GM19438 (cell line): ENCODE data around the gene RTL1.

Experiments
- ATAC-seq: cut with Tn5 transposase; IDR thresholded peaks from one replicate; pipeline ENCODE4 v1.9.1; 2021; ENCODE audit warnings: low read depth; ENCODE audit not compliant: unreplicated experiment

RTL1 gene

GRCh38 chr14:100903672-100904185 lies at the start of gene RTL1:
TSS of gene RTL1 (minus strand) at chr14:100903722. CDS start at chr14:100884788, 18,934 bp downstream.
- no peak for ATAC-seq

DNA sequence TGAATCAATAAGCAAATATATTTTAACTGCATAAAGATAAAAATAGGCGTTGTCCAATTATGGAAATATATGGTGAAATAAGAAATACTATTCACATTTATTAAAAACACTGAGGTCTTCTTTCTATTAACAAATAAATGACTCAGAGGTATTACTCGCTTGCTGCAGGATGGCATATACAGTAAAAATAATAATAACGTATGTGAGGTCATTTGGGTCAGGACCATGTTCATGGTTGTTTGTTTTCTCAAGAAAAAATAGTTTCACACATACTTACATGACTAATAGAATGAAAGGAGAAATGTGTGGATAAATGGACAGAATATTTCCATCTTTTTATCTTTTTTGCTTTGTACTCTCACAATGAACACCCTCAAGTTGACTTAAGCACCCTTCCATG lies 46.5 kb upstream of the RTL1 start:
- no peak for ATAC-seq

DNA sequence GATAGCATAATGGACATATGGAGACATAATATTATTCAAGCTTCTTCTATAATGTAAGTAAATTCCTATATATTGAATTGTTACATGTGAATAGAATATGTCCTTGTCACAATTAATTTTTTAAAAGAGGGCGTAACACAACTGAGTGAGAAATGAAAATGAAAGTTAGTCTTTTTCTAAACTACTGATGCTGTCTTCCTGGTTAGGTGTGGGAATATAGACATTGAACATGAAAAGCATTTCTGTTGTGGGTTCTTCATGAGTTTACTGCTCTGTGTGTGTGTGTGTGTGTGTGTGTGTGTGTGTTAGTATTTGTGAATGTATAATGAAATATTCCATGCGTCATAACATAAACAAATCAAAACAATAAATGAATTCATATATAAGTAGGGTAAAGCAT lies 40.5 kb upstream of the RTL1 start:
- no peak for ATAC-seq

DNA sequence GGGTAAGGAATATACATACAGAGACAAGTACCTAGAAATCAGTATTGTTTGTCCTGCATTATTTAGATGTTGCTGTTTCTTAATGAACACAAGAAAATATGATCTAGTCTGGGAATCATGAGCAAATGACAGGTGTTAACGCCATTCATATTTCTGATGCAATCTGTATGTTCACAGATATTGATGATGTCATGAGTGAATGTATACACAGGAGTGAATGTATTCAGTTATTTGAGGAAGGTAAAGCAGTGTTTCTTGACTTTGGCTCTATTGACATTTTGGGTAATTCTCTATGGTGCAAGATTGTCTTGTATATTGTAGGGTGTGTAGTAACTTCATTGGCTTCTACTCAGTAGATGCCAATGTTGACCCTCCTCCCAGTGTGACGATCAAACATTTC lies 26.7 kb upstream of the RTL1 start:
- ATAC-seq: no peak

DNA sequence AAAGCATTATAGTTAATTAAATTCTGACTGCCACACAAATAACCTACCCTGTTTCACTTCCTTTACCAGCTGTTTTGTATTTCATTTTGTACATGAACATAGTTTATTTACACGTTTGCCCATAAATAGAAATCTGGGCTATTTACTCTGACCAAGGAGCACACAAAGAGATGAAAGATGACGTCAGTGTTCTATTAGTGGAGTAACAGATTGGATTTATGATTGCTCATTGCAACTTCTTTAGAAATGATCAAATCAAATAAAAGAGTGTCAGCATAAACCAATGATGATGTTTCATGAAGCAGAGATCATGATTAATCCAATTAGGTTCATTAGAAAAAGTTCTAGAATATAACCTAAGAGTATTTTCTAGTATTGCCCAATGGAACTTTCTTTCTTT lies 12.0 kb upstream of the RTL1 start:
- ATAC-seq: no peak

DNA sequence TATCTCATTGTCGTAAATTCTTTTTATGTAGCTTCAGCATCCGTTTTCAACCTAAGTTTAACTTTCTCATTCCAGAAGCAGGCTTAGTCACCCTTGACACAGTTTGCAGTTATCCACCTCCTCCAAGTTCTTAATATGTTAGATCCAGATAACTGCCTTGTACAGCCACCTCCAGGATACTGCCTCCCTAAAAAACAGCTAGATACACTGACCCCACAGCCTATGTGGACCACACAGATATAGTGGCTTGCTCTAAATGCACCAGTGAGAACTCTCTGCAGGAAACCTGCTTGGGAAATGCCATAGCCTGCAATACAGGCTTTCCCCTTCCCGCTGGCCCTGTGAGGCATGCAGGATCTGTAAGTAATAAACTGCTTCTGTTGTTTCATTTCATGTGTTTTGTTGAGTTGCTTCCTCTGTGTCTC lies 11.1 kb upstream of the RTL1 start:
- ATAC-seq: no peak

DNA sequence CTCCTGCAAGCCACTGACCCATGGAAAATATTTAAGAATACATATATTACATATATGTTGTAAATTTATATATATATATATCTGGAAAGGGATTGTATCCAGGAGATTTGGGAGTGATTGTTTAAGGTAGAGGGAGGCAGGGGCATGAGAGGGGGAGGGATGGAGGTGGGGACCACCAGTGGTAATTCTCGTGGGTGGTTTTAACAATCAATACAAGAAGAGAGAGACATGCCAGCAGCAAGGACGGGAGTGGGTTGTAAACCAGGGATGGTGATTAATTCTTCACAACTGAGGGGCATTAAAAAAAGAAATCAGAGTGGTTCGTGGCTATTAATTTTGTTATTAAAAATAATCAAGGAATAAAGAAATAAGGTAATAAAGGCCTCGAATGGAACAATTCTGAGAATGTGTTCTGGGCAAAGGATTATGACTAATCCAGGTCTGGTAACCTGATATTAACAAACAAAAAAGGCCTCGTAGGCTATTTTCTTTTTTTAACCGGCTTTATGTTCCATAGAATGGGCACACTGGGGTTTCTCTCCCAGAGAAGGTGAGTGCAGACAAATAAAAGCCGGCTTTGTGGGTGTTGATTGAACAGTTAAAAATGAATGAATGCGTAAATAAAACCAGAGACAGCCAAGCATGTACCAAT lies 8.3 kb upstream of the RTL1 start:
- ATAC-seq: no peak

GRCh38 chr14:100910888-100911664 lies 7.6 kb upstream of the RTL1 start:
- no peak for ATAC-seq

- ATAC-seq: no peak
These were observed 5.9 kb upstream of the RTL1 start for GRCh38 chr14:100909439-100909838.

GRCh38 chr14:100907240-100907639 lies 3.7 kb upstream of the RTL1 start:
- ATAC-seq: no peak

- no peak for ATAC-seq
These were observed 2.9 kb upstream of the RTL1 start for GRCh38 chr14:100906420-100906819.

DNA sequence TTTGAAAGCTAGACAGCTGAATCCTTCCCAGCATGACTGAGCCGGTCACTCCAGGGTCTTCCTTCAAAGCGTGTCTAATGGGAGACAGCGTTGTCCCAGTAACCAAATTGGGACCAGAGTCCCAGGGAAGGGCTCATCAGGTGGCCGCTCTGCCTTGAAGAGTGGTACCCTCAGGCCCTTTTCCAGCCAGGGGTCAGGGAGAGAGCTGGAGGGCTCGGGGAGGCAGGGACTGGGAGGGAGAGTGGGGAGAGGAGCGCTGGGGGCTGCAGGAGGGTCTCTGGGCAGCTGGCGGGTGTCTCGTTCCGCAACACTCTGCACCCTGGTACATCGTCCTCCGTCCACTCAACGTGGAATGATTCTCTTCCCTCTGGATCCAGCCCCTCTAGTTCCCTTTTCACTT lies 1.6 kb upstream of the RTL1 start:
- ATAC-seq: no peak

GRCh38 chr14:100904307-100905087 lies 975 bp upstream of the RTL1 start:
- ATAC-seq: no peak

GRCh38 chr14:100903134-100903468 lies 421 bp downstream of the RTL1 start:
- no peak for ATAC-seq

- ATAC-seq: no peak
These were observed 1.0 kb downstream of the RTL1 start for GRCh38 chr14:100902295-100903133.

GRCh38 chr14:100901391-100902183 lies 1.9 kb downstream of the RTL1 start:
- ATAC-seq: no peak

GRCh38 chr14:100900837-100901390 lies 2.6 kb downstream of the RTL1 start:
- ATAC-seq: no peak

- no peak for ATAC-seq
These were observed 3.4 kb downstream of the RTL1 start for GRCh38 chr14:100899884-100900771.
